Endothelial cell (in vitro differentiated cells): ENCODE data around the gene COL7A1. TPM values are rescaled to one million over a fixed set of nuclear protein-coding genes. Genes with fewer than 3 reads are reported as not detected.

Source experiments
- DNase-seq: peaks from one replicate; pipeline ENCODE4 v3.0.0; 2021; ENCODE audit warnings: low spot score
- H3K27ac Mint-ChIP-seq: one replicate; pipeline ENCODE4 v1.8.0; 2021; ENCODE audit warnings: mixed read lengths, inconsistent platforms; ENCODE audit not compliant: unreplicated experiment
- H3K27me3 Mint-ChIP-seq: one replicate; pipeline ENCODE4 v1.8.0; 2021; ENCODE audit warnings: mild to moderate bottlenecking, moderate library complexity, mixed read lengths, inconsistent platforms; ENCODE audit not compliant: unreplicated experiment
- H3K36me3 Mint-ChIP-seq: one replicate; pipeline ENCODE4 v1.8.0; 2021; ENCODE audit warnings: mild to moderate bottlenecking, low read depth, mixed read lengths, inconsistent platforms; ENCODE audit not compliant: unreplicated experiment
- H3K4me1 Mint-ChIP-seq: one replicate; pipeline ENCODE4 v1.8.0; 2021; ENCODE audit warnings: mild to moderate bottlenecking, mixed read lengths, inconsistent platforms; ENCODE audit not compliant: unreplicated experiment
- H3K4me3 Mint-ChIP-seq: one replicate; pipeline ENCODE4 v1.8.0; 2021; ENCODE audit warnings: mild to moderate bottlenecking, mixed read lengths, inconsistent platforms; ENCODE audit not compliant: unreplicated experiment
- H3K9me3 Mint-ChIP-seq: one replicate; pipeline ENCODE4 v1.8.0; 2021; ENCODE audit warnings: mixed read lengths, inconsistent platforms; ENCODE audit not compliant: unreplicated experiment
- CTCF ChIP-seq: fragments of 200-600 bp; sonication (generic); IDR thresholded peaks from one replicate; pipeline ENCODE4 v1.5.0; 2021; ENCODE audit warnings: antibody characterized with exemption; ENCODE audit not compliant: unreplicated experiment
- microRNA-seq: library from miRNA; unstranded; fragments of <30 nt; microRNA quantifications from one replicate; pipeline ENCODE4, GENCODE V29; 2020; ENCODE audit not compliant: unreplicated experiment
- total RNA-seq: library from RNA; stranded (reverse); fragmentation: NEBNext Ultra II Directional; extraction: Animal tissue kit (Norgen Biotek cat#: 25700); gene quantifications from one replicate; pipeline ENCODE4 v1.2.1, GENCODE V29; 2021; ENCODE audit not compliant: unreplicated experiment

Gene COL7A1
- total RNA-seq, 1 donor from 2014 or later = 5.2 TPM

DNA sequence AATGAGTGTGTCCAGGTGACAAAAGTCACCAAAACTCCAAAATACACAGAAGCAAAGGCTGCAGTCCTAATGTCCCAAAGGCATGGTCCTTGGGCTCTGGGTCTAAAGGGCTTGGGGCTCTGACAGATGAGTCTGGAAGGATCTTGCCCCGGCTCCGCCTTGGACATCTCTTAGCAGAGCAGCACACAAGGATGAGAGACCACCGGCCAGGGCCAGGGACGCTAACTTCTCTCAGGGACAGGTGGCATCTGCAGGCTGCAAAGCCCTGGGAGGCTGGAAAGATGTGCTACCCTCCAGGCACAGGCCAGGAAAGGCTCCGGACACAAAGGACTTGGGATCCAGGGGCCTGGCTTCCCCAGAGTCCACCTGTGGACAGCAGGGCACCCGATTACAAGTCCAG lies 77.1 kb downstream of the COL7A1 start:
- H3K9me3 Mint-ChIP-seq = no peaks in the 10 kb centered on the region
- TF ChIP-seq CTCF = no peak
- peaks cover 10% of the 10 kb centered on the region for H3K27me3 Mint-ChIP-seq
- no peak for DNase-seq
- H3K36me3 Mint-ChIP-seq = no peaks in the 10 kb centered on the region
- H3K4me1 Mint-ChIP-seq = no peaks in the 10 kb centered on the region
- H3K27ac Mint-ChIP-seq = no peak overlapping the region
- no peak overlapping the region for H3K4me3 Mint-ChIP-seq

DNA sequence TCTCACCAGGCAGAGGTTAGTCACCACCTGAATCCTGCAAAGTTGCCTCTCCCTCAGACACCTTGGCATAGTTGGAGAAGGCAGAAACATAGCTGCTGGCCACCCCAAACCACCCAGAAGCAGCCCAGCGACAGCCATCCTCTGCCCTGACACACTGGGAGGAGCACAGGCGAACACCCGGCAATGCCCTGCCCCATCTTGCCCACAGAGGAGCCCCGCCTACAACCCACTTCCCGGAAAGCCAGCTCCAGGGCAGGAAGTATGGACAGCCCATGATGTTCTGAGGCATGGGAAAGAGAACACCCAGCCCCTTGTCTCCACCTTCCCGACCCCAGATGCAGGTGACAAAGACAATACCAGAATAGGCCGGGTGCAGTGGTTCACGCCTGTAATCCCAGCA lies 78.6 kb downstream of the COL7A1 start:
- Mint-ChIP-seq H3K27ac (no peak overlapping the region), H3K4me1 (no peaks in the 10 kb centered on the region), H3K9me3 (no peaks in the 10 kb centered on the region), H3K27me3 (peaks cover 10% of the 10 kb centered on the region), H3K36me3 (no peaks in the 10 kb centered on the region), H3K4me3 (no peak overlapping the region)
- no peak for TF ChIP-seq CTCF
- no peak for DNase-seq

GRCh38 chr3:48514431-48515227 lies 80.5 kb downstream of the COL7A1 start:
- Mint-ChIP-seq H3K9me3 (no peaks in the 10 kb centered on the region), H3K36me3 (no peaks in the 10 kb centered on the region), H3K27ac (no peak overlapping the region), H3K4me1 (no peaks in the 10 kb centered on the region), H3K27me3 (peaks cover 10% of the 10 kb centered on the region), H3K4me3 (no peak overlapping the region)
- TF ChIP-seq CTCF = no peak
- no peak for DNase-seq

Small RNAs within 50 kb of the gene (microRNA-seq; reads per million reads assigned to microRNA genes)
- gene MIR4793 (not detected), gene MIR6823 (0.21 reads per million), gene MIR711 (not detected)

Other genes starting within 250 kb of the COL7A1 start
- gene FBXW12, start 223.1 kb downstream of the COL7A1 start, total RNA-seq = not detected
- 68.7 TPM for gene PLXNB1, start 165.2 kb downstream of the COL7A1 start, total RNA-seq
- gene CCDC51, start 155.2 kb downstream of the COL7A1 start, total RNA-seq = 11.8 TPM
- gene TMA7, start 155.1 kb downstream of the COL7A1 start, total RNA-seq = 326 TPM
- gene ATRIP, start 148.6 kb downstream of the COL7A1 start, total RNA-seq = 11.2 TPM
- 283 TPM for gene SHISA5, start 91.2 kb downstream of the COL7A1 start, total RNA-seq
- gene PFKFB4, start 38.5 kb downstream of the COL7A1 start, total RNA-seq = 11.5 TPM
- gene UCN2, start 31.5 kb downstream of the COL7A1 start, total RNA-seq = 0.77 TPM
- gene UQCRC1, start 14.3 kb upstream of the COL7A1 start, total RNA-seq = 165 TPM
- 0.44 TPM for gene TMEM89, start 26.4 kb upstream of the COL7A1 start, total RNA-seq
- 76.1 TPM for gene SLC26A6, start 40.1 kb upstream of the COL7A1 start, total RNA-seq
- gene CELSR3, start 67.6 kb upstream of the COL7A1 start, total RNA-seq = 7.6 TPM
- gene NCKIPSD, start 90.6 kb upstream of the COL7A1 start, total RNA-seq = 34.1 TPM
- 87.9 TPM for gene IP6K2, start 121.9 kb upstream of the COL7A1 start, total RNA-seq